Activated CD4-positive, CD25-positive, alpha-beta regulatory T cell treated with anti-CD3 and anti-CD28 coated beads, Interleukin-2, amount 50 U/mL, for 72 hours (primary cell): ENCODE results near the gene RIN3.
A peak's percentile ranks its signal among the peaks of the same experiment; 100 is the strongest.

Experiments
- DNase-seq: peaks from one replicate; pipeline ENCODE4 v3.0.0; 2021

The RIN3 gene

DNA sequence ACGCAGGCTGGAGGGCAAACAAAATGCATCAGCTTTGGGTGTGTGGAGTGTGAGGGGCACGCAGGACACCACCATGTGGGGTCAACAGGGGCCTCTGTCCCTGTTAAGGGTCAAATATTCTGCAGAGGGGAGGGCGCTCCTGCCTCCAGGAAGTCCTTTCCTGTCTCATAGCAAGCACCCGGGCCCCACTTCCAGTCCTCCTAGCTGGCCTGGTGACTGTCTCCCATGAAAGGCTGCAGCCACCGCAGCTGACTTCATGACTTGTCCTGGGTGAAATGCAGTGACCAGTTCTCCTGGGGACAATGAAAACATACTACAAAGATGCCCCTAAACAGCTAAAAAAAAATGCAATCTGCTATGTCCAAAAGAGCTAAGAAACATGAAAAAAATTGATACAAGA is 181.2 kb downstream of the RIN3 start:
- no peak for DNase-seq

DNA sequence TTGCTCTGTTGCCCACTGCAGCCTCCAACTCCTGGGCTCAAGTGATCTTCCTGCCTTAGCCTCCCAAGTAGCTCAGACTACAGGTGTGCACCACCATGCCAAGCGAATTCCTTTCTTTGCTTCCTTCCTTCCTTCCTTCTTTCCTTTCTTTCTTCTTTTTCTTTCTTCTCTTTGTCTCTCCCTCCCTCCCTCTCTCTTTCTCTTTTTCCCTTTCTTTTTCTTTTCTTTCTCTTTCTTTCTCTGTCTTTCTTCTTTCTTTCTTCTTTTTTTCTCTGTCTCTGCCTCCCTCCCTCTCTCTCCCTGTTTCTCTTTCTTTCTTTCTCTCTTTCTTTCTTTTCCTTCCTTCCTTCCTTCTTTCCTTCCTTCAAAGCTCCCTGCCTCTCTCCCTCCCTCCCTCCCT is 182.0 kb downstream of the RIN3 start:
- no peak for DNase-seq

DNA sequence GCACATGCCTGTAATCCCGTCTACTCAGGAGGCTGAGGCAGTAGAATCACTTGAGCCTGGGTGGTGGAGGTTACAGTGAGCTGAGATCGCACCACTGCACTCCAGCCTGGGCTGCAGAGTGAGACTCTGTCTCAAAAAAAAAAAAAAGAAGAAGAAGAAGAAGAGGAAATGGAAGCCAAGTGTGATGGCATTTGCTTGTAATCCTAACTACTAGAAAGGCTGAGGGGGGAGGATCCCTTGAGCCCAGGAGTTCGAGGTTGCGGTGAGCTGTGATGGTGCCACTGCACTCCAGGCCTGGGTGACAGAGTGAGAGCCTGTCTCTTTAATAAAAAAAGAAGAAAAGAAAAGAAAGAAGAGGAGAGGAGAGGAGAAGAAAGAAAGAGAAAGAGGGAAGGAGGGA is 182.8 kb downstream of the RIN3 start:
- DNase-seq = no peak

DNA sequence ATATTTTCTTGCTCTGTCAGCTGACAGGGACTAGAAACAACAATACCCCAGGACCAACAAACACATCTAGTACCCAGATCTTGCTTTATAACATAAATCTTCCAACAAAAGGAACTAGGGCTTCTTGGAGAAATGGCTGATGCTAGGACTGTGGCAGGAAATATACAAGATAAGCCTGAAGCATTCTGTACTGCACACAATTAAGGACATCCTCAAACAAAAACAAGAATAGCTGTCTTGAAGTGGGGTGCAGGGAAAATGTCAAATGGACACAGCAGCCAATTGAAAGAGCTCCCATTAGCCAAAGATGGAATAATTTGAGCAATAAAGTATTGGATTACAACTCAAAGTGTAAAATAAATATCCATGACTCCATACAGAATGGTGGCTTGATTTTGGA is 184.8 kb downstream of the RIN3 start:
- DNase-seq = no peak

DNA sequence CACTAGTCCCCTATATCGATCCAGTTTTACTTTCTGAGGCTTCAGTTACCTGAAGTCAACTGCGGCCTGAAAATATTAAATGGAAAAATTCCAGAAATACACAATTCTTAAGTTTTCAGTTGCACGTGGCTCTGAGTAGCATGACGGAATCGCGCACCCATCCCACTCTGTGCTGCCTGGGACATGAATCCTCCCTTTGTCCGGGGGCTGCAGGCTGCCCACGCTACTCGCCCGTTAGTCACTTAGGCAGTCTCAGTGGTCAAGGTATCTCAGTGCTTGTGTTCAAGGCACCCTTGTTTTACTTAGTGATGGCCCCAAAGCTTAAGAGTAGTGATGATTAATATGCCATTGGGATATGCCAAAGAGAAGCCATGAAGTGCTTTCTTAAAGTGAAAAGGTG is 188.2 kb downstream of the RIN3 start:
- no peak for DNase-seq

DNA sequence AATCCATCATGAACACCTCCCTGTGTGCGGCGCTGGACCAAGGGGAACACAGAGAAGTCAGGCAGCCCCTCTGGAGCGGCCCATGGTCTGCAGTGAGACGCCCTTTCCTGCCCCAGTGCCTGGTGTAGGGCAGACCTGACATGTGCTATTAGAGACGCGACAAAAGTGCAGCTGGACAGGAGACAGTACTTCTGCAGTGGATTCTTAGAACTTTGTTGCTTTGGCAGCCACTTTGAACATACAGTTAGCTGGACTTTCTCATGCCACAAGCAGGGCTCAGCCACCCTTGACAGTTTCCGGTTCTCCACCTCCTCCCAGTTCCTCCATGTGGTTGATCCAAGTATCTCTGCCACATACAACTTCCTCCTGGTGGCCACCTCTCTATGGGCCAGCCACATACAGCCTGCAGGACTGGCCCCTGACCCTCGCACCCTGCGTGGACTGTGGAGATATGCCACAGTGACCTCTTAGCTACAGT is 188.9 kb downstream of the RIN3 start:
- no peak for DNase-seq

DNA sequence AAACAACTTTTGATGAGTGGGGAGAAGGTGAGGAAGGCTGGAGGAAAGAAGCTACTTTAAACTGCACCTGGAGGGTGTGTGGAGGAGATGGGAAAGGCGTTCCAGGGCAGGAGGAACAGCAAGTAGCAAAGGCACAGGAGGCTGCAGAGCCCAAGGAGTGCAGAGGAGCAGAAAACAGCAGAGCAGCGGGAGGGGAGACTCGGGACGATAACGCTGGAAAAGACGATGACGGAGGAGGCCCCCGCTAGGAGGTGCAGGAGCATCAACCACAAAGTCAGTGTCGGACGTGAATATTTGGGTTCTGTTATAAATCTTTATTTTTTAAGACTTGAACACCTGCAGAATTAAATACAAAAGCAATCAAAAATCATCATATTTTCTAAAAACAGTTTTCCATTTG is 189.9 kb downstream of the RIN3 start:
- DNase-seq = no peak

DNA sequence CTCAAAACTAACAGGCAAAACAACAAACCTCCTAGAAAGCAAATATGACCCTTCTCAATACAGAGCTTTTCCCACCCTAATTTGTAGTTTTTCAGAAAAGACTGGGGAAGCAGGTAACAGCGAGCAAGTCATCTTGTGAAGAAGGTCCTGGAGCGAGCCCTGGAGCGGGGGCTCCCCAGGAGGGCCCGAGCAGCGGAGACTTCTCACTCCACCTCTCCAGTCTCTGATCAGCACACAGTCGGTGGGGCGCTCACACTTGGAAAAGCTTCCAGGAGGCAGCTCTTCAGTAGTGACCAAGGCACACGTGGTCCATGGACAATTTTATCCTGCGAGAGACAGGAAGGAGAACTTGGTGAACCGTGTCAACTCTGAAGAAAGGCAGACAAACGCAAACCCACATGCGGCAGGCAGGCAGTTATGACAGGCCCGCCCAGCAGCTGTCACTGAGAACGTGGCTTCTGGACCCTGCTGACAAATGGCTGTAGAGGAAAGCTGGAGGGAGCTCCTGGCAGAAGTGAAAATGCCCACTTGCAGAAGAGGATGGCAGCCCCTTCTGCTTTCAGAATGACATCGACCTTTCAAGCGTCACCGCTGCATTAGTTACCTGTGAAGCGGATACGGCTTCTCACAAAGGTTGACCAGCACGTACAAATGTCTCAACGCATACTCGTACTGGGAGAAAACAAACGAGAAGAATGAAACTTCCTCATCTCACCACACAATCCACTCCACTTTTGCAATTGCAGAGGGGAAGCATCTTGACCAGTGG is 190.6 kb downstream of the RIN3 start:
- no peak for DNase-seq

DNA sequence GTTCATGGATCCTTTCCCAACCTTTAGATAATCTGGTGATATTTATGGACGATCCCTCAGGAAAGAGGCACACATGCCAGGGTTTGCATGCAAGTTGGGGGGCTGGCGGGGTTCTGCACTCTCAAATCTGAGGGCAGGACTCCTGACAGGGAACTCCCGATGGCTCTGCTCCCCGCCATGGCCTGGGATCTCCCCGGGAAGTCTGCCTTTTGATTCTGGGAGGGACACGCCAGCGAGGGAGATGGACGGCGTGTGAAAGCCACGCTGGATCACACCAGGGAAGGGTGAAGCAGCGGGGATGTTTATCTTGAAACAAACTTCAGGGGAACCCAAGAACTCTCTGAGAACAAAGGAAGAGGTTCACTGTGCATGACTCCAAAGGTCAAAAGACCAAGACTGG is 191.2 kb downstream of the RIN3 start:
- no peak for DNase-seq

DNA sequence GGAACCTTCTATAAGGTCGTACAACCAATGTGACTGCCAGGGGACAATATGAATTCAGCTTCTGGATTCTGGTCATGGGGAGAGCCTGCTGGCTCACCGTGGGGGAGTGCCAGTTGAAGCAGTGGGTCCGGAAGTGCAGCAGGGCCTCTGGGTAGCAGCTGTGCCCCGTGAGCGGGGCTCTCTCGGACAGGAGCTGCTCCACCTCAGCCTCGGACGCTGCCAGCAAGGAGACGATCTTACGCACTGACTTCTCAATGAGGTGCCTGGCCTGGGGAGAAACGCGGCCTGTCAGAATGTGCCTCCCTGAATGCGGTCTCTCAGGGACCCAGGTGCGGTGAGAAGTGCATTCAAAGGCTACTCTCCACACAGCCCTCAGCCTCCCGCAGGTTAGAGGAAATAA is 192.8 kb downstream of the RIN3 start:
- DNase-seq = no peak

DNA sequence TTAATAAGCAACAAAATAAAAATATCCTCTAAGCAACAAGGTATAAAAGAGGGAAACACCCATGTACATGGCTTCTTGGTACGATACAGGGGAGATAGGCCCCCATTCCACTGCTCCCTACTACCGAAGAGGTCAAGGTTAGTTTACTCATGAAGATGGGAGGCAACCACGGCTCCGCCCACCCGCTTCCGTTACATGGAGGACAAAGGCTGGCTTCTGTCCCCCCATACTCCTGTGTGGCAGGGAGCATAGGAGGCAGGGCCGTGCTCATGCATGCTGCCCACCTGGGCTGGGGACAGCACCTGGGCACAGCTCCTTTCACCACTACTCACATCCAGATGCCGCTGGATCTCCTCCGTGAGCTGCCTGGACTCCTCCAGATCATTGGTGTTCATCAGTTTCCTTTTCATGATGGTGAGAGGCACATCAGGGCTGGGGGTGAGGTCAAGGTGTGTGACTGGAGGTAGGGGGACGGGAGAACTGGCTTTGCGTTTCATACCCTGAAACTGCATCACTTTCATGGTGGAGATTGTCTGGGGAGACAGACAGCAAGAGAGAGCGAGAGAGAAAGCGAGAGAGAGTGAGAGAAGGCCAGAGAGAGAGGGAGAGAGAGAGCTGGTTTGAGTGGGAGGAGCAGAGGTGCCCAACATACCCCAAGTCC is 195.9 kb downstream of the RIN3 start:
- DNase-seq = no peak

DNA sequence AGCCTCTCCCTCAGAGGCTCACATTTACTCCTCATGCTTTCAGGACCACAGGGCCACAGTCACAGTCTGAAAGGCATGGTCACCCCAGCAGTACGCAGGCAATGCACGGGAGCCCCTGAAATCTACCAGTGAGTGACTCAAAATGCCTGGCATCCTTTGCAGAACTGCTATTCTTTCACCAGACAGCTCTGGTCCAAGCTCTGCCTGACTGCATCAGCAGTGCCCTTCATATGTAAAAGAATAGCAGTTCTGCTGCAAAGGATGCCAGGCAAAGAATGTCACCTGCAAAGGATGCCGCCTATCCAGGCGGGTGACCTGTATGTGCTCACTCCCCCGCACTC is 196.4 kb downstream of the RIN3 start:
- no peak for DNase-seq

DNA sequence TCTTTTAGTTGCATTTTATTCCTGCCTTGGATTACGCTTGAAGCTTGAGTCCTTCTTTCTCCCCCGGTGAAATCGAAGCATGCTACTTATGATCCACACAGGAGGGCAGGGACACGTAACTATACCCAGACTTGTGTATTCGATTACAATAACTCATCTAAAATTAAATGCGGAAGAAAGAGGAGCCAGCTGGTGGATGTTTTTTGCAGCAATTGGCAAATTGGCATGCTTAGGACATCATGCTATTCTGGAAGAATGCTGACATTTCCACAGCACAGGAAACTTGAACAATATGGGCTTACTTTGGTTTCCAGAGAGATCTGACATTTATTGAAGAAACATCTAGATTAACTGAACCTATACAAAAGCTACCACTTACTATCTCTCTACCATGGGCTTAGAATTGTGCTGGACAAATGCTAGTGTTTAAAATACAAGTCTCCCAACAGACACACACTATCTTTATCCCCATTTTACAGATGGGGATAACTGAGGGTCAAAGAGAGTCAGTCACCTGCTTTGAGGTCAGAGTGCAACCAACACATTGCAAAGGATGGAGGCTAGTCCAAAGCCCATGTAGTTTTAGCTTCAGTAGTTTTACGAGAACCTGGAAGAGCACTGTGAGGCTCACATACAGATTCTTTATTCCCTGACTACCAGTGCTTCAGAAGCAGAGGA is 198.5 kb downstream of the RIN3 start:
- DNase-seq = no peak

DNA sequence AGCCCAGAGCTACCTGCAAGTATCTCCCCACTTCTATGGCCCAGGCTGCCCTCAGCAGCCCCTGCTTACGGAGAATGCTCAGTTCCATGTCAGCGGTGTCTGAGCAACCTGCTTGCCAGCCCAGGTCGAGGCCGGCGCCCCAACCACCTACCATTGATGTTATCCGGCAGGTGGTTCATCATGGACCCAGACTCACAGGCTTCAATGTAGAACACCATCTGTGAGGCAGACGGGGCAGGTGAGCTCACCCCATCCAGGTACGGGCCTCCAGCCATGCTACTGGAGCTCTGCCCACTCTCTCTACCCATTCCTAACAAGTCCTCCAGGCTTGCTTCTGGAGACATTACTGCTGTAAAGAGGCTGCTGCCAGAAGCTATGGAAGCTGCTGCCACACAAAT is 199.1 kb downstream of the RIN3 start:
- DNase-seq = no peak

DNA sequence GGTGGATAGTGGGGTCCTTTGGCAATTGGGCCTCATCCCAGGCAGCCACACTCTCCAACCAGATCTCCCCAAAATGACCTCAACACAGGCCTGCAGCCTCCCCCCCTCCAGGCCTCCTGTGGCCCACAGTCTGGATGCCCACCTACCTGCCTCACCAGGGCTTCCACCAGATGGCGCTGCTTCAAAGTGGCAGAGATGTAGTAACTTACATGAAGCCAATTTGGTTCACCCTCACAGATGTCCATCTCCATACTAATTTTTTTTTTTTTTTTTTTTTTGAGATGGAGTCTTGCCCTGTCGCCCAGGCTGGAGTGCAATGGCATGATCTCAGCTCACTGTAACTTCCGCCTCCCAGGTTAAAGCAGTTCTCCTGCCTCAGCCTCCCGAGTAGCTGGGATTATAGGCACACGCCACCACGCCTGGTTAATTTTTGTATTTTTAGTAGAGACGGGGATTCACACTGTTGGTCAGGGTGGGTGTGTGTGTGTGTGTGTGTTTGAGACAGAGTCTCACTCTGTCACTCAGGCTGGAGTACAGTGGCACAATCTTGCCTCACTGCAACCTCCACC is 201.2 kb downstream of the RIN3 start:
- DNase-seq = peak; percentile 86

DNA sequence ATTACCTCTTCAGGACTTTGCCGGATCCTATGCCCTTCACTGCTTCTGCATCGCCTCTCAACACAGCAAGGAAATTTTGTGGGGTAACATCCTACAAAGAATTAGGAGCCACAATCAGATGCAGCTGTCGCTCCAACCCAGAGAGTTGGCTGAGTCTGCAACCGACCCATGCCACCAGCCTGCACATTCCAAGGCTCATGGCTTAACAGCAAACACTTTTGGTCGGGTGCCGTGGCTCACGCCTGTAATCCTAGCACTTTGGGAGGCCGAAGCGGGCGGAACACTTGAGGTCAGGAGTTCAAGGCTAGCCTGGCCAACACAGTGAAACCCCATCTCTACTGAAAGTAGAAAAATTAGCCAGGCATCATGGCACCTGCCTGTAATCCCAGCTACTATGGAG is 202.6 kb downstream of the RIN3 start:
- DNase-seq = no peak

DNA sequence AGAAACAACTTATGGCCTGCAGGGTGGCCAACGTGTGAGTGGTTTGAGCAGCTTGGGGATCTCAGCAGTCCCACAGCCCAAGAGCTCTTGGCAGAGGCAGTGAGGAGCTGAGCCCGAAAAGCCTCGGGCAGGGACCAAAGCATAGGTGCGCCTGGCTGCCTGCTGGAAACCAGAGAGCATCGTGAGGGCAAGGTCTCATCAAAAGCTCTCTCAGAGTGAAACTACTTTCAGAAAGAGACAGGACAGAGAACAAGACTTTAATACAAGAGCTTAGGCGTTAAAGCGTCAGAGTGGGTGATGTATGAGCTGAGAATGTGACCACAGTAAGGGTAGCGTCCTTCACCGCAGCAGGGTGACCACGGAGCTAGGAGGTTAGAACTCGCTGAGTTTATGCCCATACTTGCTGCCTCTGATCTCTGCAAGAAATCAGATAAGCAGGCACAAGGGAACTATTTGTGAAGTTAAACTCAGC is 204.0 kb downstream of the RIN3 start:
- DNase-seq = no peak

DNA sequence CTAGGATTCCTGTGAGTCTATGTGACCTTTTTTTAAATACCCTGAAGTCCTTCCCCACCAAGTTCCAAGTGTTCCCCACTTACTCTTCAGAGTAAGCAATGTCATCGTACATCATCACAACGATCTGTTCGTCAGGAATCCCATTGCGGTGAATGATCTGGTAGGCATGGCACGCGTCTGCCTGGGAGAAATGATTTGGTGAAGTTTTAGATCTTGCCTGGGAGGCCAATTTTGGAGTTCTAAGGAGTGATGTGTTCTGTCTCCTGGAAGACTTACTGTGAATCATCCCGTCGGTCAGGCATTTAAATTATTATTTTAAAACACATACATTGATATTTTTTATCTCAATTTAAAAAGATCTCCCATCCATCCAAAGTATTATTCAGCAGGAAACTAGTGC is 205.1 kb downstream of the RIN3 start:
- no peak for DNase-seq

DNA sequence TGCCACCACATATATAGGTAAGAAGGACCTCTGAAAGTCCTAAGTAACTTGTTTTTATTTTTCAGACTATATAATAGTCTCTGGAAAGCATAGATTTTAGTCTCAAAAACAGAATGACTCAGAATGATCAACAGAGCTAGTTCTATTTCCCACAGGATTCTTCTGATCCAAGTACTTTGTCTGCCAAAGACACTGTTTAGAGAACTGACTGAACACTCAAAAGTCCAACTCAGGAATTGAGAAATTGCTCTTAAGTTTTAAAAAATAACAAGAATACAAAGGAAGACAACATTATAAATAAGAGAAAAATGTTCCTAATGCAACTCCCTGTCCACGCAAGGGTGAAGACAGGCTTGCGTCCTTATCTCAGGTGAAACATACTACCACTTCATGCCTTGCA is 205.8 kb downstream of the RIN3 start:
- no peak for DNase-seq

DNA sequence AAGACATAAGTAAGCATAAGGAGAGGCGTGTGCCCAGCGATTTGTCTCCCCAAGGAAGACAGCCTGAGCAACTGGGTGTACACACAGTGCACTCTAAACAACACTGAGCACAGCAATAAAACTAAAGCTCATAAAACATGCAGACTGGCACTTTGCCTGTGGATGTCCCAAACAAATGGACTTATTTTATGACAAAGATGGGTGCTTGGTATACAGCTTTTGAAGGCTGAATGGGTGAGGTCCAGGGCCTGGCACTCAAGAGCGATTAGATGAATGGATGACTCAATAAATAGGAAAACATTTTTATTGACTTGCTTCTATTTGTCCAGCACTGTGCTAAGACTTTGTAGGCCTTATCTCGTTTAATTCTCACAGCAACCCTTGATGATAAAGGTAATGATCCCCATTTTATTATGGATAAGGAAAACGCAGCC is 206.3 kb downstream of the RIN3 start:
- DNase-seq = no peak

DNA sequence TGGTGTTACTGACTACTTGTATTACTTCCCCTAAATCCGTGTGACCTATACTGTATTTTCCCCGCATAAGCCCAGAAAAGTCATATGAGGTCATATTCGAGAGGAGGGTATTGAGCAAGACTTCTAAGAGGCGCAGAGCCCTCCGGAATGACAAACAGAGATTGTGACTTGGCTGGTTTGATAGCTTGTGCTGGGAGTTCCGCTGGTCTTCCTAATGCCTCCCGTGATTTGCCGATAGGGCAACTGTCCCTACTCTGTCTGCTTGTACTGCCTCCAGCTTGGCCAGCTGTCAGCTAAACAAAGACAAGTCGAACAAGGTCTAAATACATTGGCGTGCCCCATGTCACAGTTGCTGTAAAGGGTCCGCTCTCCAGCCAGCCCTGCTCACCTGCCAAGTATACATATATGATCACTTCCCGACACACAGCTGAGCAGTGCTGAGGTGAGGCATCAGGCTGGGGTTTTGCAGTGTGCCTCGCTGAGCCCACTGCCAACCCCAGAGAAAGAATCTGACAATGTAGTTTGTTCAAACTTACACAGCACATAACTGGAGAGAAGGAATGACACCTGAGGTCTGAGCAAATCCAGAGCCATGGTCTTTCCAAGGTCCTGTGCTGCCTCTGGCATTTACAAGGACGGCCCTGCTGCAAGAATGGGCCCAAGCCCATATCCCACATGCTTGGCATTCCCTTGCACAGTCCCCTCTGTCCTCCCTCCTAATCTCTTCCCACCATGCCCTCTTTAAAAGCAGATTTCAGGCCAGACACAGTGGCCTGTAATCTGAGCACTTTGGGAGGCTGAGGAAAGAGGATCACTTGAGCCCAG is 211.1 kb downstream of the RIN3 start:
- DNase-seq = no peak

DNA sequence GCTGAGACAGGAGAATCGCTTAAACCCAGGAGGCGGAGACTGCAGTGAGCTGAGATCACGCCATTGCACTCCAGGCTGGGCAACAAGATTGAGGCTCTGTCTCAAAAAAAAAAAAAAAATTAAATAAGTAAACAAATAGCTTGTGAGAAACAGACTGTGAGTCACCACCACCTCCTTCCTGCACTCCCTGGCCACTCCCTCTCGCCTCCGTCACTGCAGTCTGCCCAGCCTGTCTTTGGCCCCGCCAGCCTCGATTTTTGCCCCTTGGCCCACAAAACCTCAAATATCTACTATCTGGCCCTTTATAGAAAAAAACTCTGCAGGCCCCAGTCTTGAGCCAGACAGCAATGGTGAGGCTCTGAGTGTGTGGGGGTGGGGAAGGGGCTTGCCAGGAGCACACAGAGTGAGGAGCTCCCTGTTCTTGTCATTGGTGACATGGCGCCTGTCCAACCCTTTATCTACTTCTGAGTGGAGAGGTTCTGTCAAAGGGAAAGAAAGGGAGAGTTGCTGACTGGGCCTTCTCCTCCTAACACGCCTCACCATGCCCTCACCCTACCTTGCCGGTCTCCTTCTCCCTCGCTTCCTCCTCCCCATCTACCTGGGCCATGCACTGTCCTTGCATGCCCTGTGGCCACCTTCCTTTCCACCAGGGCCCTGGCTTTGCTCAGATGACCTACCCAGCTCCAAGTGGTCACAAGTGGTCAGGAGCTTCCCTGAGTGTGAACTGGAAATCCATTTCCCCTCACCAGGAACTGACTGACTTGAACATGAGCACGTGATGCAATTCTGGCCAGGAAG is 212.8 kb downstream of the RIN3 start:
- DNase-seq = peak; percentile 42
